ENCODE data around the gene TBXA2R. TPM values are rescaled to one million over a fixed set of nuclear protein-coding genes. Genes with fewer than 3 reads are reported as not detected.

The TBXA2R gene
- total and polyA plus RNA-seq, 4 experiments from 2014 or later, result 0.35 to 1.1 (median 0.67) TPM

DNA sequence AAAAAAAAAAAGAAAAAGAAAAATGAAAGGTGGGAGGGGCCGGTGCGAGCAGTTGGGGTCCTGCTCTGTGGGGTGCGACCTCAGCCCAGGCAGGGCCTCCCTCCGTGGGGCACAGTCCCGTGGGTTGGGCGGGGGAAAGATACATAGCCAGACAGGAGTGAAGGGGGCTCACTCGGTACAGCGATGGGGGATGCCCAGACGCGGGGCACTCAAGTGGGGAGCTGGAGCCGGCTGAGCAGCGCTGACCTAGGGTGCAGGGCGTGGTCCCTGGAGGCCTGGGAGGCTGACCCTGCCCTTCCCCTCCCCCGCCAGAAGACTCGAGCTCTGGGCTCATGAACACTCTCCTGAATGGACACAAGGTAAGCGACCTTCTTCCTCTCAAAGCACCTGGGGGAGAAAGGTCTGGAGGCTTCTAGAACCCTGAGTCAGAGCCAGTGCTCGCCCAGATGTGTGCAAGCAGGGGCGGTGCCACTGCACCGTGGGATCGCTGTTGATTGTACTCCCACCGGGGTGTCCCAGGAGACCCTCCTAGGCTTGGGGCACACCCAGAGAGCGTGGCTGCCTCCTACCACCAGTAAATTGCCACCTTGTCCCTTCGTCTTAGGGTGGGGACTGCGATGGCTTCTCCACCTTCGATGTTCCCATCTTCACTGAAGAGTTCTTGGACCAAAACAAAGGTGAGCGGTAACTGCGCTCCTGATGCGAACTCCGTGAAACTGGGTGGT lies 30.6 kb downstream of the TBXA2R start:
- ChIA-PET POLR2A (ENCODE audit: partially characterized antibody) (no interaction called here), CTCF (ENCODE audit: partially characterized antibody) (interaction anchor here (1.1 to 2.2 kb wide), 2 partner anchors 9 to 20 kb away, joined by 5 to 10 read pairs; partner anchors contain the start of genes GIPC3 and MFSD12)
- Histone ChIP-seq H3K36me3 (ENCODE audit: insufficient read depth, low read length) (no peaks in the 10 kb centered on the region), H3K9me3 (ENCODE audit: control insufficient read depth in 1 of 2, low read length in 2 of 2) (no peaks in the 10 kb centered on the region), H3K27me3 (ENCODE audit: insufficient read depth, low read length) (no peaks in the 10 kb centered on the region), H3K4me1 (ENCODE audit: insufficient read depth, low read length) (peaks cover 15% of the 10 kb centered on the region), H3K4me3 (ENCODE audit: low read length in 2 of 2) (no peak overlapping the region), H3K27ac (ENCODE audit: low read depth, low read length) (no peak overlapping the region)
- H3K4me1 Mint-ChIP-seq, result peaks cover 5 to 23% (median 17%) of the 10 kb centered on the region in 4 donors
- peaks cover 8 to 11% of the 10 kb centered on the region in 2 donors for H3K36me3 Mint-ChIP-seq
- H3K4me3 Mint-ChIP-seq, result no peak overlapping the region
- no peaks in the 10 kb centered on the region for H3K27me3 Mint-ChIP-seq
- no peaks in the 10 kb centered on the region for H3K9me3 Mint-ChIP-seq
- intact Hi-C loops (cut with micrococcal nuclease), result loop anchor here (10.0 kb wide), 1 partner anchor 489 kb away; the partner anchor contains the start of gene ZBTB7A
- H3K27ac Mint-ChIP-seq, result no peak overlapping the region
- no peak for DNase-seq

GRCh38 chr19:3575260-3575741 lies 31.4 kb downstream of the TBXA2R start:
- Histone ChIP-seq H3K4me3 (ENCODE audit: low read length in 2 of 2) (no peak overlapping the region), H3K9me3 (ENCODE audit: control insufficient read depth in 1 of 2, low read length in 2 of 2) (no peaks in the 10 kb centered on the region), H3K4me1 (ENCODE audit: insufficient read depth, low read length) (peaks cover 15% of the 10 kb centered on the region), H3K36me3 (ENCODE audit: insufficient read depth, low read length) (no peaks in the 10 kb centered on the region), H3K27ac (ENCODE audit: low read depth, low read length) (no peak overlapping the region), H3K27me3 (ENCODE audit: insufficient read depth, low read length) (no peaks in the 10 kb centered on the region)
- CTCF ChIA-PET (ENCODE audit: partially characterized antibody), result interaction anchor here (0.9 to 2.2 kb wide), 4 partner anchors 10 to 26 kb away, joined by 3 to 10 read pairs (median 4); partner anchors contain the start of genes GIPC3 and MFSD12
- POLR2A ChIA-PET (ENCODE audit: partially characterized antibody), result interaction anchor here (2.4 to 5.8 kb wide), 2 partner anchors 18 to 28 kb away, joined by 6 to 54 read pairs; partner anchors contain the start of gene MFSD12
- intact Hi-C loops (cut with micrococcal nuclease), result loop anchor here (10.0 kb wide), 1 partner anchor 490 kb away; the partner anchor contains the start of gene ZBTB7A
- no peaks in the 10 kb centered on the region for H3K9me3 Mint-ChIP-seq
- no peaks in the 10 kb centered on the region for H3K27me3 Mint-ChIP-seq
- H3K4me3 Mint-ChIP-seq, result peak overlapping the region in 7 of 8 donors; percentile 15 to 69 (median 35)
- H3K4me1 Mint-ChIP-seq, result peaks cover 5 to 23% (median 17%) of the 10 kb centered on the region in 4 donors
- DNase-seq, result peak in 2 of 5 donors; percentile 21 to 25
- peaks cover 8 to 11% of the 10 kb centered on the region in 2 donors for H3K36me3 Mint-ChIP-seq
- H3K27ac Mint-ChIP-seq, result peak overlapping the region in 3 of 7 donors; percentile 41 to 76 (median 64)

DNA sequence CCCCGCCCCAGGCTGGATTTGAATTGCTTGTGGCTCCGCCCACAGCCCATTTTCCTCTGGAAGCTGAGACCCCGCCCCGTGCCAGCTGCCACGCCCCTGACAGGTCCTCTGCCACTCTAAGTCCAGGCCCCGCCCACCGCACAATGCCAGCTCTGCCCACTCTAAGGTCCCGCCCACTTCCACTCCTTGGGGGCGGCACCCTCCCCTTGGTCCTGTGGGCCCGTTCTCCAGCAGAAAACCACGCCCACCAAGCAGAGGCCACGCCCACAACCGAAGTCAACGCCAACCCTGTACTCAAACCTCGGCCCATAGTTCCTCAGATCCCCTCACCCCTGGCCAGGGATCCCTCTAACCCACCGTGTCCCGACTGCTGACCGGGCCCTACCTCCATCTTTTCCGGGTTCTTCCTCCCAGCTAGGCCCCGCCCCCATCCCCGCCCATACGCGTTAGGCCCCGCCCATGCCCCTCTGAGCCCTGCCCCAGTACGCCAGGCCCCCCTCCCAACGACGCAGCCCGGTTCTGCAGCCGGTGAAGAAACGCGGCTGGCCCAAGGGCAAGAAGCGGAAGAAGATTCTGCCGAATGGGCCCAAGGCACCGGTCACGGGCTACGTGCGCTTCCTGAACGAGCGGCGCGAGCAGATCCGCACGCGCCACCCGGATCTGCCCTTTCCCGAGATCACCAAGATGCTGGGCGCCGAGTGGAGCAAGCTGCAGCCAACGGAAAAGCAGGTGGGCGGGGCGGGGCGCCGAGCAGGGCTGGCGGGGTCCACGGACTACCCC lies 32.6 kb downstream of the TBXA2R start:
- Histone ChIP-seq H3K4me3 (ENCODE audit: low read length in 2 of 2) (peak overlapping the region in 1 of 2 donors; percentile 68), H3K27ac (ENCODE audit: low read depth, low read length) (peak overlapping the region; percentile 64)

DNA sequence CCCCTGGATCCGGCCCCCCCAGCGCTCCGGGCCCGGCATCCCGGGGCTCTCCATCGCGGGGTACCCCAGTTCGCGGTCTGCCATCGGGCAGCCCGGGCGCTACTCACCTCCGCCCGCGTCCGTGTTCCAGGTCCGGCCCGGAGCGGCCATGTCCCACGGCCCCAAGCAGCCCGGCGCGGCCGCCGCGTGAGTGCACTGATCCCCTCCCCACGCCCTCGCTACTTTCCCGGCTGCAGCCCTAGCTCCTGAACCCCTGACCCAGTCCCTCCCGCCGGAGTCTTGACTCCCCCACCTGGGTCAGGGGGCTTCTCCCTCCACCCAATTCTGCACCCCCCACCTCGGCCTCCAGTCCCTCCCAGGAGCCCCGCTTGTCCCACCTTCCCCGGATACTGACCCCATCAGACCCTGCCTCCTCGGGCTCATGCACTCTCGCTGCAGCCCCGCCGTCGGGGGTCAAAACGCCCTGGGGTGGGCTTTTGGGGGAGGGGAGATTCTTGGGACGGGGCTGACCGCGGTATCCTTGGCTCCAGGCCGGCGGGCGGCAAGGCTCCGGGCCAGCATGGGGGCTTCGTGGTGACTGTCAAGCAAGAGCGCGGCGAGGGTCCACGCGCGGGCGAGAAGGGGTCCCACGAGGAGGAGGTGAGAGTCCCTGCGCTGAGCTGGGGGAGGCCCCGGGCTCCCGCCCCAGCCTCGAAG lies 33.4 kb downstream of the TBXA2R start:
- Mint-ChIP-seq H3K27me3 (no peaks in the 10 kb centered on the region), H3K27ac (peak overlapping the region in 3 of 7 donors; percentile 53 to 84 (median 76))

More for the DNA sequence above, 32.6 kb downstream of the TBXA2R start:
- CTCF ChIA-PET (ENCODE audit: partially characterized antibody), result interaction anchor here (1.4 to 2.2 kb wide), 2 partner anchors 11 to 18 kb away, joined by 3 to 10 read pairs; partner anchors contain the start of gene GIPC3
- Mint-ChIP-seq H3K9me3 (no peaks in the 10 kb centered on the region), H3K27me3 (no peaks in the 10 kb centered on the region), H3K4me3 (peak overlapping the region; percentile 72 to 83 (median 76)), H3K4me1 (peaks cover 5 to 23% (median 17%) of the 10 kb centered on the region in 4 donors), H3K27ac (peak overlapping the region in 6 of 7 donors; percentile 36 to 91 (median 71)), H3K36me3 (peaks cover 8 to 11% of the 10 kb centered on the region in 2 donors)
- Histone ChIP-seq H3K27me3 (ENCODE audit: insufficient read depth, low read length) (no peaks in the 10 kb centered on the region), H3K36me3 (ENCODE audit: insufficient read depth, low read length) (no peaks in the 10 kb centered on the region), H3K4me1 (ENCODE audit: insufficient read depth, low read length) (peaks cover 15% of the 10 kb centered on the region), H3K9me3 (ENCODE audit: control insufficient read depth in 1 of 2, low read length in 2 of 2) (no peaks in the 10 kb centered on the region)
- intact Hi-C loops (cut with micrococcal nuclease), result loop anchor here (5.0 to 10.0 kb wide), 3 partner anchors 67 to 491 kb away; partner anchors contain the start of genes FZR1 and ZBTB7A
- POLR2A ChIA-PET (ENCODE audit: partially characterized antibody), result interaction anchor here (1.1 to 5.8 kb wide), 3 partner anchors 17 to 27 kb away, joined by 3 to 54 read pairs (median 6); partner anchors contain the start of gene MFSD12
- peak; percentile 67 to 88 (median 78) for DNase-seq

DNA sequence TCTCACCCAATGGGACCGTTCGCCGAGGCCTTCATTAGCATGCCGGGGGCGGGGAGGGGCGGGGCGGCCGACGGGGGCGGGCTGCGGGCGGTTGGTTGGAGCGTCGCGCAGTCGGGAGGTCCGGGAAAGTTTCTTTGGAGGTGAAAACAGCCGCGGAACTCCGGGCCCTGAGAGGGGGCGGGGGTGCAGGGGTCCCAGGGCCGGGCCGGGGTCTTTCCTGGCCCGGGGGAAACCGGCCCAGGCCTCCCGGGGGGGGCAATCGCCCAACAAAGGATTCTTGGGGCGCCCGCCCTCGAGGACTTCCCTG lies 33.9 kb downstream of the TBXA2R start, which contains the start of gene HMG20B:
TSS of gene HMG20B (plus strand) at position 90 of the 307 bp plus-strand sequence. CDS start 366 bp downstream, outside the sequence.
- H3K36me3 Mint-ChIP-seq, result peaks cover 8 to 11% of the 10 kb centered on the region in 2 donors
- H3K9me3 ChIP-seq (ENCODE audit: control insufficient read depth in 1 of 2, low read length in 2 of 2), result no peaks in the 10 kb centered on the region
- peaks cover 15% of the 10 kb centered on the region for H3K4me1 ChIP-seq (ENCODE audit: insufficient read depth, low read length)
- intact Hi-C loops (cut with micrococcal nuclease), result loop anchor here (1.0 to 10.0 kb wide), 5 partner anchors 16 to 492 kb away; partner anchors contain the start of genes FZR1, MFSD12 and ZBTB7A
- no peaks in the 10 kb centered on the region for H3K27me3 Mint-ChIP-seq
- ChIA-PET POLR2A (ENCODE audit: partially characterized antibody) (interaction anchor here (2.4 to 5.8 kb wide), 2 partner anchors 16 to 26 kb away, joined by 6 to 54 read pairs; partner anchors contain the start of gene MFSD12), CTCF (ENCODE audit: partially characterized antibody) (no interaction called here)
- H3K4me3 ChIP-seq (ENCODE audit: low read length in 2 of 2), result peak within 1 kb of the TSS; percentile 57 to 68
- peak within 1 kb of the TSS; percentile 75 to 86 (median 80) for H3K4me3 Mint-ChIP-seq
- H3K9me3 Mint-ChIP-seq, result no peaks in the 10 kb centered on the region
- DNase-seq, result no peak
- peak within 1 kb of the TSS; percentile 36 to 92 (median 77) for H3K27ac Mint-ChIP-seq
- H3K36me3 ChIP-seq (ENCODE audit: insufficient read depth, low read length), result no peaks in the 10 kb centered on the region
- peak within 1 kb of the TSS; percentile 64 for H3K27ac ChIP-seq (ENCODE audit: low read depth, low read length)
- H3K27me3 ChIP-seq (ENCODE audit: insufficient read depth, low read length), result no peaks in the 10 kb centered on the region
- peaks cover 5 to 23% (median 17%) of the 10 kb centered on the region in 4 donors for H3K4me1 Mint-ChIP-seq

More for the DNA sequence above, 33.4 kb downstream of the TBXA2R start:
- CTCF ChIA-PET (ENCODE audit: partially characterized antibody), result interaction anchor here (2.2 kb wide), 1 partner anchor 12 kb away, joined by 10 read pairs; the partner anchor contains the start of gene GIPC3
- no peak for DNase-seq
- H3K4me3 Mint-ChIP-seq, result peak overlapping the region; percentile 72 to 83 (median 76)
- Histone ChIP-seq H3K4me1 (ENCODE audit: insufficient read depth, low read length) (peaks cover 15% of the 10 kb centered on the region), H3K27ac (ENCODE audit: low read depth, low read length) (peak overlapping the region; percentile 64), H3K9me3 (ENCODE audit: control insufficient read depth in 1 of 2, low read length in 2 of 2) (no peaks in the 10 kb centered on the region), H3K4me3 (ENCODE audit: low read length in 2 of 2) (peak overlapping the region in 1 of 2 donors; percentile 68), H3K36me3 (ENCODE audit: insufficient read depth, low read length) (no peaks in the 10 kb centered on the region), H3K27me3 (ENCODE audit: insufficient read depth, low read length) (no peaks in the 10 kb centered on the region)
- POLR2A ChIA-PET (ENCODE audit: partially characterized antibody), result interaction anchor here (1.1 to 5.8 kb wide), 3 partner anchors 16 to 26 kb away, joined by 3 to 54 read pairs (median 6); partner anchors contain the start of gene MFSD12
- H3K36me3 Mint-ChIP-seq, result peaks cover 8 to 11% of the 10 kb centered on the region in 2 donors
- no peaks in the 10 kb centered on the region for H3K9me3 Mint-ChIP-seq
- intact Hi-C loops (cut with micrococcal nuclease), result loop anchor here (5.0 to 10.0 kb wide), 3 partner anchors 66 to 491 kb away; partner anchors contain the start of genes FZR1 and ZBTB7A
- H3K4me1 Mint-ChIP-seq, result peaks cover 5 to 23% (median 17%) of the 10 kb centered on the region in 4 donors
